Central memory CD8-positive, alpha-beta T cell (primary cell): ENCODE data around the gene ELP4.

Experiments used
- ATAC-seq: fragments of 150-1000 bp; cut with Tn5 transposase; replicated peaks from 2 replicates; pipeline ENCODE4 v1.10.0; 2022; ENCODE audit warnings: mild to moderate bottlenecking, moderate FRiP score, moderate number of reproducible peaks; ENCODE audit not compliant: poor library complexity, severe bottlenecking; ENCODE audit errors: extremely low read depth
- DNase-seq, 2 donors: peaks; one replicate each; pipeline ENCODE4 v3.0.0; 2021; ENCODE audit warnings: low spot score in 2 of 2
- H3K27ac Mint-ChIP-seq: one replicate; pipeline ENCODE4 v1.8.0; 2022; ENCODE audit warnings: low read depth, mild to moderate bottlenecking, moderate library complexity, mixed read lengths
- H3K27me3 Mint-ChIP-seq: one replicate; pipeline ENCODE4 v1.8.0; 2022; ENCODE audit warnings: mixed read lengths
- H3K36me3 Mint-ChIP-seq: one replicate; pipeline ENCODE4 v1.8.0; 2022; ENCODE audit warnings: mild to moderate bottlenecking, moderate library complexity, mixed read lengths; ENCODE audit not compliant: insufficient read depth
- H3K4me1 Mint-ChIP-seq: one replicate; pipeline ENCODE4 v1.8.0; 2022; ENCODE audit warnings: mixed read lengths
- H3K4me3 Mint-ChIP-seq: one replicate; pipeline ENCODE4 v1.8.0; 2022; ENCODE audit warnings: mild to moderate bottlenecking, moderate library complexity, mixed read lengths
- H3K9me3 Mint-ChIP-seq: one replicate; pipeline ENCODE4 v1.8.0; 2022; ENCODE audit warnings: mixed read lengths

Gene ELP4

GRCh38 chr11:31825838-31826484, 316.4 kb downstream of the ELP4 start:
- no peak for ATAC-seq
- Mint-ChIP-seq H3K9me3 (no peaks in the 10 kb centered on the region), H3K4me1 (peaks cover 9% of the 10 kb centered on the region), H3K4me3 (no peak overlapping the region), H3K36me3 (peaks cover 8% of the 10 kb centered on the region), H3K27me3 (peaks cover 93% of the 10 kb centered on the region), H3K27ac (no peak overlapping the region)
- DNase-seq, result no peak

- Mint-ChIP-seq H3K36me3 (peaks cover 8% of the 10 kb centered on the region), H3K27ac (no peak overlapping the region), H3K27me3 (peaks cover 85% of the 10 kb centered on the region), H3K9me3 (no peaks in the 10 kb centered on the region), H3K4me1 (peaks cover 9% of the 10 kb centered on the region), H3K4me3 (no peak overlapping the region)
- no peak for ATAC-seq
- no peak for DNase-seq
These were observed 317.2 kb downstream of the ELP4 start for GRCh38 chr11:31826536-31827438.

- H3K27me3 Mint-ChIP-seq, result peaks cover 77% of the 10 kb centered on the region
- H3K4me1 Mint-ChIP-seq, result peaks cover 9% of the 10 kb centered on the region
- no peaks in the 10 kb centered on the region for H3K9me3 Mint-ChIP-seq
- no peak overlapping the region for H3K4me3 Mint-ChIP-seq
- DNase-seq (no peak), ATAC-seq (no peak)
- no peak overlapping the region for H3K27ac Mint-ChIP-seq
- peaks cover 8% of the 10 kb centered on the region for H3K36me3 Mint-ChIP-seq
These were observed 318.1 kb downstream of the ELP4 start for GRCh38 chr11:31827455-31828206.

- ATAC-seq (no peak), DNase-seq (no peak)
- Mint-ChIP-seq H3K4me1 (peaks cover 9% of the 10 kb centered on the region), H3K9me3 (no peaks in the 10 kb centered on the region), H3K27me3 (peaks cover 71% of the 10 kb centered on the region), H3K4me3 (no peak overlapping the region), H3K36me3 (peaks cover 8% of the 10 kb centered on the region), H3K27ac (no peak overlapping the region)
These were observed 318.6 kb downstream of the ELP4 start for GRCh38 chr11:31828217-31828616.

- Mint-ChIP-seq H3K9me3 (no peaks in the 10 kb centered on the region), H3K4me3 (no peak overlapping the region), H3K4me1 (peaks cover 9% of the 10 kb centered on the region), H3K36me3 (peaks cover 4% of the 10 kb centered on the region), H3K27ac (no peak overlapping the region), H3K27me3 (peaks cover 49% of the 10 kb centered on the region)
- DNase-seq, result no peak
- no peak for ATAC-seq
These were observed 320.8 kb downstream of the ELP4 start for GRCh38 chr11:31830406-31830805.

GRCh38 chr11:31834237-31834636, 324.7 kb downstream of the ELP4 start:
- H3K4me1 Mint-ChIP-seq, result no peaks in the 10 kb centered on the region

More at GRCh38 chr11:31834237-31834636, 324.7 kb downstream of the ELP4 start:
- ATAC-seq (no peak), DNase-seq (no peak)
- Mint-ChIP-seq H3K9me3 (no peaks in the 10 kb centered on the region), H3K27me3 (peaks cover 16% of the 10 kb centered on the region), H3K36me3 (no peaks in the 10 kb centered on the region), H3K4me3 (no peak overlapping the region), H3K27ac (no peak overlapping the region)
